DMS114 treated with DMSO at 0.1 percent for 48 hours (cell line): ENCODE data around the gene TRIP13.

Source experiments
- DNase-seq: peaks from one replicate; lab custom pipeline; 2025; ENCODE audit not compliant: unreplicated experiment; lab: John Stamatoyannopoulos, UW

Gene TRIP13

DNA sequence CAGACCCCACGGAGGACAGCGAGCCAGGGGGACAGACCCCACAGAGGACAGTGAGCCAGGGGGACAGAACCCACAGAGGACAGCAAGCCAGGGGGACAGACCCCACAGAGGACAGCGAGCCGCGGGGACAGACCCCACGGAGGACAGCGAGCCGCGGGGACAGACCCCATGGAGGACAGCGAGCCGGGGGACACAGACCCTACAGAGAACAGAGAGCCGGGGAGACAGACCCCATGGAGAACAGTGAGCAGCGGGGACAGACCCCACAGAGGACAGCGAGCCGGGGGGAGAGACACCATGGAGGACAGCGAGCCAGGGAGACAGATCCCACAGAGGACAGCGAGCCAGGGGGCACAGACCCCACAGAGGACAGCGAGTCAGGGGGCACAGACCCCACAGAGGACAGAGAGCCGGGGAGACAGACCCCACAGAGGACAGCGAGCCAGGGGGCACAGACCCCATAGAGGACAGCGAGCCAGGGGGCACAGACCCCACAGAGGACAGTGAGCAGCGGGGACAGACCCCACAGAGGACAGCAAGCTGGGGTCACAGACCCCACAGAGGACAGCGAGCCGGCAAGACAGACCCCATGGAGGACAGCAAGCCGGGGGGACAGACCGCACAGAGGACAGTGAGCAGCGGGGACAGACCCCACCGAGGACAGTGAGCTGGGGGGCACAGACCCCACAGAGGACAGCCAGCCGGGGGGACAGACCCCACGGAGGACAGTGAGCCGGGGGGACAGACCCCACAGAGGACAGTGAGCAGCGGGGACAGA lies 37.5 kb upstream of the TRIP13 start:
- no peak for DNase-seq

DNA sequence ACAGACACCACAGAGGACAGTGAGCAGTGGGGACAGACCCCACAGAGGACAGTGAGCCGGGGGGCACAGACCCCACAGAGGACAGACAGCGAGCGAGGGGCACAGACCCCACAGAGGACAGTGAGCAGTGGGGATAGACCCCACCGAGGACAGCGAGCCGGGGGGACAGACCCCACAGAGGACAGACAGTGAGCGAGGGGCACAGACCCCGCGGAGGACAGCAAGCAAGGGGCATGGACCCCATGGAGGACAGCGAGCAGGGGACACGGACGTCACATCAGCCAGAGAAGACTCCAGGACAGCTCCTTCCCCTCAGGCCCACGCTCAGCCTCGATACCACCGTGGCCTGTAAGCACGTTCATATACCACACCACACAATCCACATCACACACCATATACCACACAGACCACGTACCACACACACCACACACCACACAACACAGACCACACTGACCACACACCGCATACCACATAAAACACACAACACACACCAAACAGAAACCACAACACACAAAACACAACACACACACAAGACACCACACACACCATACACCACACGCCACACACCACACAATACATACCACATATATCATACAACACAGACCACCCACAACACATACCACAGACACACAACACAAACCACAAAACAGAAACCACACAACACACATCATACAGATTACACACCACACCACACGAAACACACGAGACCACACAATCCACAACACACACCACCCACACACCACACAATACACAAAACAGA lies 36.7 kb upstream of the TRIP13 start:
- no peak for DNase-seq

DNA sequence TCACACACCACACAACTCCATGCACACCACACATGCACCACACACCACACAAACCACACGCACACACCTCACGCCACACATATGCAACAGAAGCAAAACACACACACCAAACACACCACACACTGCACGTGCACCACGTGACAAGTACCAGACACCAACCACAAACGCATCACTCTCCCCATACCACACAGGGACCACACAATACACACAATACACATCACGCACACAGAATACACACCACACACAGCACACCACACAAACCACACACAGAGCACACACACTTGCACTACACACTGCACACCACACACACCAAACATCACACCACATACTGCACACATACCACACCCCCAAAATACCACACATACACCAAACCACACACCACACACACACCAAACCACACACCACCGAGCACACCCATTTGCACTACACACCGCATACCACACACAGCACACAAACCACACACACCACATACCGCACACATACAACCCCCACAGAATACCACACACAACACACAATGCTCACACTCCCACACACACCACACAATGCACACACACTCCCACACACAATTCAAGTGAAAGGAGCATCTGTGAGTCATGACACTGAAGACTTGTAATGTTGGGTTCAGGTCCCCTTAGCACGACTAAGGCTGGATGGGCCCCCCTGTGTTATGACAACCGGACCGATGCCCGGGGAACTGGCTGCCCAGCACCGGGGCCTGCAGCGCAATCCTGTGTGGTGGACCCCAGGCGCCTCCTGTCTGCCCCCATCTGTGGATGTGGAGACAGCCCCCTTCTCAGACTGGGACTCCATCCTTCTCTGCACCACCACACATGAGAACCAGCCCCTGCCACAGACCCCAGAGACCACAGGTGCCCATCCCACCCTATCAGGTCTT lies 35.9 kb upstream of the TRIP13 start:
- no peak for DNase-seq

DNA sequence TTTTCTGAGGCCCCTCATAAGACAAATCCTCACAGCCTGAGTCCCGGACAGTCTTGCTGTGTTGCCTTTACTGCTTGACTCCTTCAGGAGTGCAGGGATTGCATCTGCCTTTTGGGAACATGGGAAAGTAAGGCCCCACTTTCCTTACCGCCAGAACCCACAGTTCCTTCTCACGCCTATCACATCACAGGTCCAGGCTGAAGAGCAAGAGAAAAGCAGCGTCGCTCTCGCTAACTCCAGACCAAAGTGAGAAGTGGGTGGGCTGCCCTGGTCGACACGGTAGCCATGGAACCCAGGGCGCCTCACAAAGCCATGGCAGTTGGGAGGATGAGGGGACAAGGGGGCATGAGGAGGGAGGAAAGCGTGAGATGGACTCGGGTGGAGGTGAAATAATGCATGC lies 34.0 kb upstream of the TRIP13 start:
- DNase-seq = no peak

DNA sequence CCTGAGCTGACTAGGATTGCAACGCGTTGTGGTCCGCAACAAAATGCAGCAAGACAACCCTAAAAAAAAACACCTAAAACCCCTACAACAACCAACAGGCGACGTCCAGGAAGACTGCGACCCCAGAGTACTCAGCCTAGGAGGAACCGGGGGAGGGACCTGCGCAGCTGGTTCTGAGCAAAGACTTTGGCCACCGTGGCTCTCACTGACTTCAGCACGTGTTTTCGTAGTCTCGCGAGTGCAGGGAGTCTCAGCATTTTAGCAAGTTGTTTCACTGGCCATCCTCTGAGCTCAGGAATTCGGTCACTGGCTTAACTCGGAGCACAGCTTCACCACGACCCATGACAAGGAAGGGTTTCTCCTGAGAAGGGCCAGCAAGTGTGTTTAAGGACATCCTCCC lies 33.3 kb upstream of the TRIP13 start:
- no peak for DNase-seq

DNA sequence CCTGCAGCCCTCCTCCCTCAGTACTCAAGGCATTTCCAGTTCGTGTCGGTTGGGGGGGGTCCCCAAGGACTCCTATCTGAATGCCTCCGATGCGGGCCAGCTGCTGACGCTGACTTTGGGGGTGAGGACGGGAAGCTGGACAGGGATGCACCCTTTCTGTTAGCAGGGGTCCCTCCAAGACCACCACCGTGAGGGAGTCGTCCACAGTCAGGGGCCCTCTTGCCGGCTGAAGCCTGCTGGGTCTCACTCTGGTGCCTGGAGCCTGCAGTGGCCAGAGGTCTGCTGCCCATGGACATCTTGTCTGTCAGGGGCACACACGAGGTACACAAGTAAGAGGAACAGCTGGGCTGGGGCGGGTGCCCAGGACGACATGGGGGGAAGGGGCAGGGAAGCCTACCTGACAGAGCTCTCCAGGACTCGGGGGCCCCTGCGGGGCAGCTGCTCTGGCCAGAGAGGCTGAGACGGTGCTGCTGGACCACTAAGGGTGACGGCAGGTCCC lies 32.8 kb upstream of the TRIP13 start:
- DNase-seq = no peak

DNA sequence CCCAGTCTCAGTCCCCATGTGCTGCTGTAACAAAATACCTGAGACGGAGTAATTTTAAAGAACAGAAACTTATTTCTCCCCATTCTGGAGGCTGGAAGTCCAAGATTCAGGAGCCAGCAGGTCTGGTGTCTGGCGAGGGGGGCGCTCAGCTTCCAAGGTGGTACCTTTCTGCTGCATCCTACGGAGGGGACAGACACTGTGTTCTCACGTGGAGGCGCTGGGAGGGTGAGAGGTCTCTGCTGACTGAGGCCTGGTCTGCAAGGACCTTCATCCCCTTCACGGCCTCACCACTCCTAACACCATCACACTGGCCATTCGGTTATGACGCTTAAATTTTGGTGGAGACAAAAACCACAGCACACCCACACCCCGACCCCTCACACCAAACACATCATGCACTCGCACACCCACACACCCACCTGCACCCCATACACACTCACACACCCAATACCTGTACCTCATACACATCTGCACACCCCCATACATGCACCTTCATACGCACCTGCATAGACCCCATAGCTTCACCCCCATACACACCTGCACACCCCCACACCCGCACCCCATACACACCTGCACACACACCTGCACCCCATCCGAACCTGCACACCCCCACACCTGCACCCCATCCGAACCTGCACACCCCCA lies 32.1 kb upstream of the TRIP13 start:
- no peak for DNase-seq

DNA sequence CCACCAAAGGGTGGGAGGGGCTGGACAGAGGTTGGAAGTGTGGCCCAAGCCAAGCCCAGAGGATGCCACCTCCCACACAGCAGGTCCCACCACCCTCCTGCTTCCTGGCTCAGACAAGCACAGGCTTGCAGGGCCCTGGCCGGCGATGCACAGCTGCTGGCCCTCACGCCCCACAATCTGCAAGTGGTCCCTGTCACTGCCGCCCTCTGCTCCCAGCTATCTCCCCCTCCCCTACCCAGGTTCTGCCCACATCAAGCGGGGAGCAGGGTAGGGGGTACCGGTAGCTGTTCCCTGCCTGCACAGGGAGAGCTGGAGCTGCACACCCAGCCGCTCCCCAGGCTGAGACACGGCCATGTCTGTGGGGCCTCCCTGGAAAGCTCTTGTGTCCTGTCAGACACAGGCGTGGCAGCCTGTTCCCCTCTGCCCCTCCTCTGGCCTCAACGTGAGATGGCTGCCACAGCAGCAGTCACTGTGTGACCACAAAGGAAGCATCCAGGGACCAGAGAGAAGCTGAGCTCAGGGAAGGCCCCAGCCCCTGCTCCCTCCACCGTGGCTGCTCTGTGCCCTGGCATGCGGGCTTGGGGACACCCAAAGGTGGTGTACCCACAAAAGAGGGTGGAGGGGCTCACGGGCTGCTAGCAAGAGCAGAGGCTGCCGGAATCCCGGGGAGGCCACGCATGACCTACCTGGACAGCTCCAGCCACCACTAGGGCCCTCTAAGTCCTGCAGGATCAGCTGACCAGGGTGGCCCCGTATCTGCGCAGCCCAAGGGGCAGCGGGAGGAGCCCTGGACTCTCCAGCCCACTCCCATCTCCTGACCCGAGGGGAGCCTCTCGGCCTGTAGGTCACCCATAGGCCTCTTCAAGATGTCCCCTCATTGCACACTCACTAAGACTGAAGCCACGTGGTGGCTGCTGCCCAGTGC lies 31.0 kb upstream of the TRIP13 start:
- DNase-seq = no peak

DNA sequence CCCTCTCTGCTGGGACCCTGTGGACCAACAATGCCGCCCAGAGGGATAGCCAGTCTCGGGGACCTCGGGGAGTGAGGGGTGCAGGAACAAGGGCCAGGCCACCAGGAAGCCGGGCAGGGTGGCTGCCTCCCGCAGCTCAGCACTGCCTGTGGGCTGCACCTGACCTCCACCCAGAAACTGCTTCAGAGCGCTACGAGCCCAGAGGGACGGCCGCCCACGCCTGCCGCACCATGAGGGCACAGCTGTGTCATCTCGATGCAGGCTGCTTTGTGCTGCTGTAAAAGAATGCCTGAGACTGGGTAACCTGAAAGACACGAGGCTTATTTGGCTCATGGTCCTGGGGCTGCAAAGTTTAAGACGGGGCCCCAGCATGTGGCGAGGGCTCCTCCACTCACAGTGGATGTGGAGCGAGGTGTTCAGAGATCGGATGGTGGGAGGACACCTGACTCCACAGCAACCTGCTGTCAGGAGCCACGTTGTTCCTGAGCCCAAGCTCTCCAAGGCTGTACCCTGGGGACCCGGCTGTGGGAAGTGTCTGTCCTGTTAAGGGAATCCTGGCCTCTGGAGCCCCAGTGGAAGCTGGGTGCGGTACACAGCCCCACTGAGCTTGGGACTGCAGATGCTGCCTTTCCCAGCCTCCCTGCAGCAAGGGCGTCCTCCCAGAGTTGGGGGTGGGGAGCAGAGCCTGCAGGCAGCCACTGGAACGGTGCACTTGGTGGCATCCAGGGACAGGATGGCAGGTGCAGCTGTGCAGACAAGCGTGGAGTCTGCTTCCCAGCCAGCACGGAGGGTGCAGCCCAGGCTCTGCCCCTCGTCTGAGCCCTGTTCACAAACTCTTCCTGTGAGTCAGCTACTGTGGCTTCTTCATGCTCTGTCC lies 30.1 kb upstream of the TRIP13 start:
- DNase-seq = no peak

DNA sequence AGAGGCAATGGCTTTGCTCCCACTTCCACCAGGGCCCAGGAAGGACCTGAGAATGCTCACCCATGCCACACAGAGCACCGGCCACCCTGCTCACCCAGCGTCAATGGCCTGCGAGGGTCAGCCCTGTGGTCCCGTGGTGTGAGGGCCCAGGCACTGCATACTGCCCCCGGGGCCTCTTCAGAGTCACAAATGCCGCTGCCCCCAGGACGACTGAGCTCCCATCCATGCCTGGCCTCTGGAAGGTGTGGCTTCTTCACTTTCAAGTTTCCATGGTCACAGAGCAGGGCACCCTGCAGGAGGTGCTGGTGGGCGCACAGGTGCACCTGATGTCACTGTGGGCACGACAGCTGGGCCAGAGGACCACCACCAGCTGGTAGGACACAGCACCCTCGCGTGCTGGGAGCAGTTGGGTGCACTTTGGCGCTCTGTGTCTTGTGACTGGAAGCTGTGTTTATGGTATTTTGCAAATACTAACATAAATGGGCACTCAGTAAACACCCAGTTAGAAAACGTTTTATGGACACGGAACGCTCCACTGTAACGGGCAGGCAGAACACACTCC lies 29.4 kb upstream of the TRIP13 start:
- DNase-seq = no peak

DNA sequence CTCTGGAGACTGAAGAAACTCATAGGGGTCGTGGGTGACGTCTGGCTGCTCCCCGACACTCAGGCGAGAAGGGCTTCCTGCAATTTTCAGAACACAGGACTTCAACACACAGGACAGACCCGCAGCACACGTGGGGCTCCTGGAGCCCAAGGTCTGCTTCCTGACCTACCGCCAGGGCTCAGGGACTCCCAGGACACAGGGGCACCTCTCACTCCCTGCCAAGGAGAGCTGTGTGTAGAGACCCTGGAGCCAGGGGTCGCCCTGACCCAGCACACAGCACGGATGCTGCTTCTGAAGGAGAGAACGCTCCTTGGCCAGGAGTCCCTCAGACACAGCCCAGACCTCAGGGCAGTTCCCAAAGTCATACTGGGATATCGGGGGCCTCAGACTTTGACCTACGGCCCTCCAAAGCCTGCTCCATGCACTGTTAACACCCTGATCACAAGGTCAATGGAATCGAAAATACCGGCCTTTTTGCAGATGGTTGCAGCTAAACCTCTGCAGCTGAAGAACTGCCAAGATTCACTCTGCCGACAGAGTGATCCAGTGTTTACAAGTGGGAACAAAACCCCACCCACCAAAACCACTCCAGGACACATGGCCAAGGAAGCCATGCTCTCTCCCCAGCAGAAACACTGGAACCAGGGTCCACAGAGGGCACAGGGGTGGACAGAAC lies 28.1 kb upstream of the TRIP13 start:
- no peak for DNase-seq

DNA sequence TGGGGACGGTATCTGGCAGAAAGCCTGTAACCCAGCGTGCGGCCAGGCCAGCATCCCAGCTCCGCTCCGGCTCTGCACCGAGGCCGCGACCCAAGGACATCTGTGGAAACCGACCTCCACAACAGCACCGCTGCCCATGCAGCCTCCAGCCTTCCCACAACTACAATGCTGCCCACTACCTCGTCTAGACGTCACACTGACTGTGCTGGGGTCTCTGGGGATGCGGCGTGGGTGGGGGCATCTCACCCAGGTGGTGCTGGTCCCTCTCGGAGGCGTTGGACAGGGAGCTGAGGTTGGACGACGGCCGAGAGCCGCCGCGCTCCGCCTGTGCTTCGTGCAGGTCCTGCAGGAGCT lies 27.5 kb upstream of the TRIP13 start:
- no peak for DNase-seq

DNA sequence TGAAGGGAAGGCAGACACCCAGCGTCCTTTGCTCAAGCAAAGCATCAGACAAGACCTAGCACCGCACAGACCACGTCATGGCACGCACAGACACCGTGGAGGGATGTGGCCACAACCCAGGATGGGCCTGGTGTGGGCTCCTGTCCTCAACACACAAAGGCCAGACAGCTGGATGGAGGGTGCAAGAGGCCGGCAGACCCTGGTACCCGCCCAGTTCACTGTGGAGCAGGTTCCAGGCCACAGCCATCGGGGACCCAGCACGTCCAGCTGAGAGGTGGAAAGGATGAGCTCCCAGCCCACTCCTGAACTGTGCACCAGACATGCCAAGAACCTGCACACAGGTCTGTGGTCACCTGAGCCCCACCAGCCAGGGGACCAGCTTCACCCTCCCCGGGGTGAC lies 26.9 kb upstream of the TRIP13 start:
- no peak for DNase-seq

DNA sequence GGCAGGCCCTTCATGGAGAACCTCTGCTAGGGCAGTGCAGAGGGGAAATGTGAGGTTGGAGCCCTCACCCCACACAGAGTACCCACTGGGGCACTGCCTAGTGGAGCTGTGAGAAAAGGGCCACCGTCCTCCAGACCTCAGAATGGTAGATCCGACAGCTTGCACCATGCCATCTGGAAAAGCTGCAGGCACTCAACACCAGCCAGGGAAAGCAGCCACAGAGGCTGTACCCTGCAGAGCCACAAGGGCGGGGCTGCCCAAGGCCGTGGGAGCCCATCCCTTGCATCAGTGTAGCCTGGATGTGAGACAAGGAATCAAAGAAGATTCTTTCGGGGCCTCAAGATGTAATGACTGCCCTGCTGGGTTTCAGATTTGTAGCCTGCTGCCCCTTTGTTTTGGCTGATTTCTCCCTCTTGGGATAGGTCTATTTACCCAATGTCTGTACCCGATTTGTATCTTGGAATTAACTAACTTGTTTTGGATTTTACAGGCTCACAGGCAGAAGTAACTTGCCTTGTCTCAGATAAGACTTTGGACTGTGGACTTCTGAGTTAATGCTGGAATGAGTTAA lies 25.3 kb upstream of the TRIP13 start:
- no peak for DNase-seq

DNA sequence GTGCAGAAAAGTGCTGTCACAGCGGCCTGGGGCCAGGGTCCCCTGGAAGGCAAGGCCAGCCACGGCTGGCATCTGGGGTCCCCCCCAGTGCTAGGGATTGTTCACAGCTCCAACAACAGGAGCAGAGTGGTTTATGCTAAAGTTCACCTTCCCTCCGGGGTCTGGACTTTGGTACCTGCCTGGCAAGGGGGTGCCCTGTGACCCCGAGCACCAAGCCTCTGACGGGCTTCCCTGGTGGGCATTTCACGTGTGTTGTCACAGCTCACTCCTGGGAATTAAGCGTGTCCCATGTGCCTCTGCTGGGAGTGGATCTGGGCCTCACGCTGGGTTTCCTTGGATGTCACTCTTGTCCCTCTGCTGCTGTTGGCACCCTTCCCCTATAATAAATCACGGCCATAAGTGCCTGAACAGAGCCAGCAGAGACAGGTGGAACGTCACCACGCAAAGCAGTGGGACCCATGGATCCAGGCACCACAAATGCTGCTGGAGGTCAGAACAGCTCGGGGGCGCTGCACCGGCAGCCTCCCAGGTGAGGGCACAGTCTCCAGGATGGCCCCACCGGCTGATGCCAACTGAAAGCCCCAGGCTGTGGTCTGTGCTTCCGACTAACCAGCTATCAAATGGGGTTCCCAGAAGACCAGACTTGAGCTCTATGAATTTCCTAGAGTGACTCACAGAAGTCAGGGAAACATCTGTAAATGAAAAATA lies 24.1 kb upstream of the TRIP13 start:
- DNase-seq = no peak

DNA sequence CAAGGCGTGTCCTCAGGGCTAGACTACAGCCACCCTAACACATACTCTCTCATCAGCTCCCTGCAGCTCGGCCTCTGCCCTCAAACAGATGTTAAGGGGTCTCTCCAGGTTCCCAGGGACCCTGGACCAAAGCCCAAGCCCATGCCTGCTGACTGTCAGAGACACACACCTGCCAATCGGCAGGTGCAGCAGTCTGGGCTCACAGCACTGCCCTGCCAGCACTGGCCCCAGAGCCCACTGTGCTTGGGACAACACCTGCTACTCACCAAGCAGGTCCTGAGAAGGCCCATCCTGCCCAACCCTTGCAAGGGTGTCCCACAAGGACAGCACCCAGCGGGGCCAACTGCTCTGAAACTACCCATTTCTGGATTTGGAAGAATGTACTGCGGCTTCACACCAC lies 21.7 kb upstream of the TRIP13 start:
- no peak for DNase-seq

DNA sequence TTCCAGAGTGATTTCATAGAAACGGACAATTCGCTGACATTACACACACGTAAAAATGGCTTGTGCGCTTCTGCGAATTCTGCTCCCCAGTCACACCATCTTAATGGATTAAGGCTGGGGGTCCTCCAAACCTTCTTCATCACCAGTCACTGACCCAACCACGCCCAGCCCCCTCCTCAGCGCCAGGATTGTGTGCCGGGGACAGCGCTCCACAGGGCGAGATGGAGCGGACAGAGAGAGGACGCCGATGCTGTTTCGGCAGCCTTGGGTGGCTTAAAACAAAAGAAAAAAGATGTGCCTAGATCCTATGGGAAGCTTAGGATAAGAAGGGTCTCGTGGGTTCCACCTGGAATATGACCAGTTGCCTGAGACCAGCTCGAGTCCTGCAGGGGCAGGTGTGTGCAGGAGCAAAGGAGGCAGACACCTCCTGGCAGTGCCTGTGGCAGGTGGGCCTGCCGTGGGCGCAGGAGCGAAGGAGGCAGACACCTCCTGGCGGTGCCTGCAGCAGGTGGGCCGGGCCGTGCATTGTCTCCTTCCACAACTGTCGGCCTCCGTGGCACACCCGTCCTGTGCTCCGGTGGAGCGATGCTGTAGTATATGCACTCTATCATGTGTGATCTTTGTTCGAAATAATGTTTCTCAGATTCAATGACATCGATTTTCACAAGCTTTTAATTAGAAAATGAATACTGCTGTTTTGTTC lies 20.9 kb upstream of the TRIP13 start:
- DNase-seq = no peak
